HL-60 (cell line): ENCODE data around the gene LAMB3.
A peak's percentile ranks its signal among the peaks of the same experiment; 100 is the strongest.

Experiments
- DNase-seq, 2 experiments: peaks; one replicate each; pipeline ENCODE4 v3.0.0-alpha.2; 2010 to 2020; ENCODE audit warnings: low read depth in 1 of 2, low spot score in 1 of 2
- H3K27ac ChIP-seq: fragments of 250-450 bp; sonication (Bioruptor Pico); replicated peaks from 2 replicates; pipeline ENCODE4 v1.5.1; 2020; ENCODE audit warnings: mild to moderate bottlenecking, moderate library complexity
- H3K27me3 ChIP-seq: fragments of 250-450 bp; sonication (Bioruptor Pico); 2 replicates; pipeline ENCODE4 v1.5.1; 2021; ENCODE audit warnings: mild to moderate bottlenecking, moderate library complexity; ENCODE audit not compliant: insufficient read depth, poor library complexity, severe bottlenecking
- H3K4me3 ChIP-seq: replicated peaks from 2 replicates; pipeline ENCODE4 v1.5.1; 2011; ENCODE audit warnings: mild to moderate bottlenecking, control low read depth, low read length; ENCODE audit not compliant: insufficient read depth
- GABPA ChIP-seq: IDR thresholded peaks from 2 replicates; pipeline ENCODE4 v1.6.1; 2012; ENCODE audit warnings: low read depth
- POLR2AphosphoS5 ChIP-seq: IDR thresholded peaks from 2 replicates; pipeline ENCODE4 v1.6.1; 2012; ENCODE audit warnings: low read depth
- SPI1 ChIP-seq: IDR thresholded peaks from 2 replicates; pipeline ENCODE4 v1.6.1; 2012; ENCODE audit warnings: low read depth, mild to moderate bottlenecking, borderline replicate concordance
- TF ChIP-seq, protein P1 (sequence below): IDR thresholded peaks from 2 replicates; pipeline ENCODE4 v1.6.1; 2012; ENCODE audit warnings: low read depth; ENCODE audit not compliant: insufficient replicate concordance
- TF ChIP-seq, protein P2 (sequence below): IDR thresholded peaks from one replicate; pipeline ENCODE4 v1.5.1; 2011; ENCODE audit warnings: low read length, control low read depth, inconsistent platforms; ENCODE audit not compliant: insufficient read depth

LAMB3 gene

DNA sequence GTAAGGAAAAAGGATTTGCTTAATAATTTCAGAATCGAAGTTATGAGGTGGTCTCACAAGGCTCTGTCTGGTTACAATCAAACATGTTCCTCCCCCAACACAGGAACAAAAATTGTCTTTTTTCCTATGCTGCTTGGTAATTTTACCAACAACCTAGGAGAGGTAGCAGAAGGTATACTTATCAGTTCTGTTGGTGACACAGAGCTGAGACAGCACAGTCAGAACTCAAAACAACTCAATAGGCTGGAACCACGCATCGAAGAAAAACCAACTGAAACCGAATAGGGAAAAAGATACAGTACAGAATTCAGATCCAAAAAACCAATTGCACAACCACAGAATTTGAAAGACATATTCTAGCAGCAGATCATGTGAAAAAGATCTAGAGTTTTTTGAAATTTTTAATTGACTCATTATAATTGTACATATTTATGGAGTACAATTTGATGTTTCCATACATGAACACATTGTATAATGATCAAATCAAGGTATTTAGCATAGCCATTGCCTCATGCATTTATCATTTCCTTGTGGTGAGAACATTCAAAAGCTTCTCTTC, 26.8 kb upstream of the LAMB3 start:
- TF ChIP-seq GABPA (no peak), POLR2AphosphoS5 (no peak), SPI1 (no peak)
- TF ChIP-seq, protein P1, sequence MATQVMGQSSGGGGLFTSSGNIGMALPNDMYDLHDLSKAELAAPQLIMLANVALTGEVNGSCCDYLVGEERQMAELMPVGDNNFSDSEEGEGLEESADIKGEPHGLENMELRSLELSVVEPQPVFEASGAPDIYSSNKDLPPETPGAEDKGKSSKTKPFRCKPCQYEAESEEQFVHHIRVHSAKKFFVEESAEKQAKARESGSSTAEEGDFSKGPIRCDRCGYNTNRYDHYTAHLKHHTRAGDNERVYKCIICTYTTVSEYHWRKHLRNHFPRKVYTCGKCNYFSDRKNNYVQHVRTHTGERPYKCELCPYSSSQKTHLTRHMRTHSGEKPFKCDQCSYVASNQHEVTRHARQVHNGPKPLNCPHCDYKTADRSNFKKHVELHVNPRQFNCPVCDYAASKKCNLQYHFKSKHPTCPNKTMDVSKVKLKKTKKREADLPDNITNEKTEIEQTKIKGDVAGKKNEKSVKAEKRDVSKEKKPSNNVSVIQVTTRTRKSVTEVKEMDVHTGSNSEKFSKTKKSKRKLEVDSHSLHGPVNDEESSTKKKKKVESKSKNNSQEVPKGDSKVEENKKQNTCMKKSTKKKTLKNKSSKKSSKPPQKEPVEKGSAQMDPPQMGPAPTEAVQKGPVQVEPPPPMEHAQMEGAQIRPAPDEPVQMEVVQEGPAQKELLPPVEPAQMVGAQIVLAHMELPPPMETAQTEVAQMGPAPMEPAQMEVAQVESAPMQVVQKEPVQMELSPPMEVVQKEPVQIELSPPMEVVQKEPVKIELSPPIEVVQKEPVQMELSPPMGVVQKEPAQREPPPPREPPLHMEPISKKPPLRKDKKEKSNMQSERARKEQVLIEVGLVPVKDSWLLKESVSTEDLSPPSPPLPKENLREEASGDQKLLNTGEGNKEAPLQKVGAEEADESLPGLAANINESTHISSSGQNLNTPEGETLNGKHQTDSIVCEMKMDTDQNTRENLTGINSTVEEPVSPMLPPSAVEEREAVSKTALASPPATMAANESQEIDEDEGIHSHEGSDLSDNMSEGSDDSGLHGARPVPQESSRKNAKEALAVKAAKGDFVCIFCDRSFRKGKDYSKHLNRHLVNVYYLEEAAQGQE, result no peak
- TF ChIP-seq, protein P2, sequence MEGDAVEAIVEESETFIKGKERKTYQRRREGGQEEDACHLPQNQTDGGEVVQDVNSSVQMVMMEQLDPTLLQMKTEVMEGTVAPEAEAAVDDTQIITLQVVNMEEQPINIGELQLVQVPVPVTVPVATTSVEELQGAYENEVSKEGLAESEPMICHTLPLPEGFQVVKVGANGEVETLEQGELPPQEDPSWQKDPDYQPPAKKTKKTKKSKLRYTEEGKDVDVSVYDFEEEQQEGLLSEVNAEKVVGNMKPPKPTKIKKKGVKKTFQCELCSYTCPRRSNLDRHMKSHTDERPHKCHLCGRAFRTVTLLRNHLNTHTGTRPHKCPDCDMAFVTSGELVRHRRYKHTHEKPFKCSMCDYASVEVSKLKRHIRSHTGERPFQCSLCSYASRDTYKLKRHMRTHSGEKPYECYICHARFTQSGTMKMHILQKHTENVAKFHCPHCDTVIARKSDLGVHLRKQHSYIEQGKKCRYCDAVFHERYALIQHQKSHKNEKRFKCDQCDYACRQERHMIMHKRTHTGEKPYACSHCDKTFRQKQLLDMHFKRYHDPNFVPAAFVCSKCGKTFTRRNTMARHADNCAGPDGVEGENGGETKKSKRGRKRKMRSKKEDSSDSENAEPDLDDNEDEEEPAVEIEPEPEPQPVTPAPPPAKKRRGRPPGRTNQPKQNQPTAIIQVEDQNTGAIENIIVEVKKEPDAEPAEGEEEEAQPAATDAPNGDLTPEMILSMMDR, result no peak
- DNase-seq, result no peak
- no peak overlapping the region for H3K4me3 ChIP-seq
- H3K27me3 ChIP-seq, result peaks cover 32% of the 10 kb centered on the region
- no peak overlapping the region for H3K27ac ChIP-seq

DNA sequence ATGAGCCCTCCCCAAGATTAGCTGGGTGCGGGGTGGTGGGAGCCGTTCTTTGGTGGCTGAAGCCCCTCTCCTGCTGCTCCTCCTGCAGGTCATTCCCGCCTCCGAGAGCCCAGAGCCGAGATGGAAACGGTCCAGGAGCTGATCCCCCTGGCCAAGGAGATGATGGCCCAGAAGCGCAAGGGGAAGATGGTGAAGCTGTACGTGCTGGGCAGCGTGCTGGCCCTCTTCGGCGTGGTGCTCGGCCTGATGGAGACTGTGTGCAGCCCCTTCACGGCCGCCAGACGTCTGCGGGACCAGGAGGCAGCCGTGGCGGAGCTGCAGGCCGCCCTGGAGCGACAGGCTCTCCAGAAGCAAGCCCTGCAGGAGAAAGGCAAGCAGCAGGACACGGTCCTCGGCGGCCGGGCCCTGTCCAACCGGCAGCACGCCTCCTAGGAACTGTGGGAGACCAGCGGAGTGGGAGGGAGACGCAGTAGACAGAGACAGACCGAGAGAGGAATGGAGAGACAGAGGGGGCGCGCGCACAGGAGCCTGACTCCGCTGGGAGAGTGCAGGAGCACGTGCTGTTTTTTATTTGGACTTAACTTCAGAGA, 23.4 kb upstream of the LAMB3 start:
- H3K27ac ChIP-seq, result no peak overlapping the region
- H3K27me3 ChIP-seq, result peaks cover 22% of the 10 kb centered on the region
- TF ChIP-seq, protein P1, result no peak
- TF ChIP-seq GABPA, result no peak
- TF ChIP-seq POLR2AphosphoS5, result no peak
- TF ChIP-seq, protein P2, result no peak
- TF ChIP-seq SPI1, result no peak
- peak overlapping the region; percentile 7; the same call in 1 of the 2 replicates for H3K4me3 ChIP-seq
- no peak for DNase-seq

DNA sequence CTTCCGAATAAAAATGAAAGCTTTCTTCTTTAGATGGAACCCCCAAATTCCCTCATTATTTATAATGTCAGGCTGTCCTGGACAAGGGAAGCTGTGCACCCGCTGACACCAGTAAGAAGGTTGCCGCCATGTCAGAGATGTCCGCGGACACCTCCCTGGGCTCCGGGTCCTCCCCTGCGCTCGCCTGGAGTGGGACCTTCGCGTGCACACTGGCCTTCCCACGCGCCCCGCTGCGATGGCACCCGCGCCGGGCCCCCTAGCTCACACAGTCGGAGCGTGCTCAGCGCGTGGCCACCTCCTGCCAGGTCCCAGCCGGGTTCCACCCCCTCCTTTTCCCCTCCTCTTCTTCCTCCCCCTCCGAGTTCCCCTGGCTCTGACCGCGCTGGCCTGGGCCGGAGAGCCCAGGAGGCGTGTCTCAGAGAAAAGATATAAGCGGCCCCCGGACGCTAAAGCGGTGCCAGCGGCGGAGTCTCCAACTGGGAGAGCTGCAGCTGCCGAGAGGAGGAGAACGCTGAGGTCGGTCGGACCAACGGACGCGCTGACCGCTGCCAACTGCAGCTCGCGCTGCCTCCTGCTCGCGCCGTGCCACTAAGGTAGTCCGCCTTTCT, 22.8 kb upstream of the LAMB3 start, which contains the start of gene G0S2:
TSS of gene G0S2 (plus strand) at position 456 of the 608 bp plus-strand sequence. CDS start 273 bp downstream, outside the sequence.
- peak within 1 kb of the TSS; percentile 71 for H3K27ac ChIP-seq
- H3K27me3 ChIP-seq, result peaks cover 18% of the 10 kb centered on the region
- no peak for DNase-seq
- peak within 1 kb of the TSS; percentile 9 for H3K4me3 ChIP-seq
- TF ChIP-seq, protein P1, result no peak
- TF ChIP-seq GABPA, result no peak
- no peak for TF ChIP-seq POLR2AphosphoS5
- TF ChIP-seq, protein P2, result no peak
- no peak for TF ChIP-seq SPI1
